ENCODE data around the gene MRPL3.

MRPL3 gene

GRCh38 chr3:131502530-131503319 lies at the start of gene MRPL3:
MRPL3 (minus strand) TSS chr3:131502971; CDS start chr3:131502821, 150 bp downstream.
- Histone ChIP-seq H3K27me3 (no peaks in the 10 kb centered on the region), H3K36me3 (peaks cover 34% of the 10 kb centered on the region), H3K9ac (peak within 1 kb of the TSS; percentile 98), H3K4me2 (peak within 1 kb of the TSS; percentile 80), H3K27ac (peak within 1 kb of the TSS; percentile 97), H3K4me1 (peaks cover 30% of the 10 kb centered on the region), H4K20me1 (no peaks in the 10 kb centered on the region), H3K4me3 (peak within 1 kb of the TSS; percentile 91), H3K9me3 (no peaks in the 10 kb centered on the region)
- no peak for TF ChIP-seq Cebpa-rat (IDR thresholded peaks at IDR 0.05)

GRCh38 chr3:131551761-131552160 lies 49.0 kb upstream of the MRPL3 start:
- H3K36me3 ChIP-seq: no peaks in the 10 kb centered on the region
- no peaks in the 10 kb centered on the region for H4K20me1 ChIP-seq
- no peak for TF ChIP-seq Cebpa-rat (IDR thresholded peaks at IDR 0.05)
- no peaks in the 10 kb centered on the region for H3K9me3 ChIP-seq
- no peaks in the 10 kb centered on the region for H3K4me1 ChIP-seq
- H3K9ac ChIP-seq: no peak overlapping the region
- H3K4me2 ChIP-seq: no peak overlapping the region
- H3K27me3 ChIP-seq: no peaks in the 10 kb centered on the region
- no peak overlapping the region for H3K27ac ChIP-seq
- no peak overlapping the region for H3K4me3 ChIP-seq

DNA sequence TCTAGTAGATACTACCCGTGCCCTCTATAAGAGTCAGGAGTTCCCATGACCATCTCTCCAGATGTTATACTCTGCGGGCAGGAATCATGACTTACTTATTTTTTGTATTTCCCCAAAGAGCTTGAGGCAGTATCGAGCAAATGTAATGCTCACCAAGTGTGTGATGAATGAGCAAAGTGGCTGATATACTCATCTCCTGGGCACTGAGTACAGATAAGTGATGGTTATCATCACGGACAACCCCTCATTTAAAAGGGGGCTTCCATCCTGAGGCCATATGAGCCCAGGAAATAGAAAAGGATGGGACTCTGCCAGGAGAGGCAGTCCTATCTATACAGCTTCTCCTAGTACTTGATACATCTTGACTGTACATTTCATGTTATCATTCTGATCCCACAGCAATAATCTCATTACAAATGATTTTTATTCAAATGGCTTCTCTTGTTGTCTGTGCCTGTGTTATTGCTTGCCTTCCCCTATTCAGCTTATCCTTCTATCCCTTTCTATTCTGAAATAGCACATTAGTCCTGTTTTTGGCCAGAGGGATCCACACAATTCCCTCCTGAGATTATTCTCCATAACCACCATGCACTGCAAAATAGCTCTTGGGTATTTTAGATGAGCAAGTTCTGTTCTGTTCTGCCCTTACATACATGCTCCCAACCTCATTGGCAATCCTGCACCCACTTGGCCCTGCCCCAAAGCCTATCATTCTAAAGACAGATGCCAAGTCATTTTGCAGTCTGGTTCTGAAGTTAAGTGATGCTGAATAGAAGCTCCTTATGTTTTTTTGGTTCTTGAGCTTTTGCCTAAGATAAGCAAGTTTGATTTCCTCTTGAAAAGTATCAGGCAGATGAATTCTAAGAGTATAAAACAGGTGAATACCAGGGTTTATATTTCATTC lies 48.0 kb upstream of the MRPL3 start:
- Histone ChIP-seq H3K4me1 (no peaks in the 10 kb centered on the region), H3K27me3 (no peaks in the 10 kb centered on the region), H3K36me3 (no peaks in the 10 kb centered on the region), H3K9ac (no peak overlapping the region), H3K4me3 (no peak overlapping the region), H3K9me3 (no peaks in the 10 kb centered on the region), H3K4me2 (no peak overlapping the region), H4K20me1 (no peaks in the 10 kb centered on the region), H3K27ac (no peak overlapping the region)
- TF ChIP-seq Cebpa-rat (IDR thresholded peaks at IDR 0.05): no peak

- no peak overlapping the region for H3K4me2 ChIP-seq
- H3K27ac ChIP-seq: no peak overlapping the region
- no peaks in the 10 kb centered on the region for H4K20me1 ChIP-seq
- no peaks in the 10 kb centered on the region for H3K9me3 ChIP-seq
- H3K9ac ChIP-seq: no peak overlapping the region
- H3K27me3 ChIP-seq: no peaks in the 10 kb centered on the region
- no peak overlapping the region for H3K4me3 ChIP-seq
- H3K36me3 ChIP-seq: no peaks in the 10 kb centered on the region
- H3K4me1 ChIP-seq: no peaks in the 10 kb centered on the region
- no peak for TF ChIP-seq Cebpa-rat (IDR thresholded peaks at IDR 0.05)
Measured at GRCh38 chr3:131549340-131549739, 46.6 kb upstream of the MRPL3 start.

DNA sequence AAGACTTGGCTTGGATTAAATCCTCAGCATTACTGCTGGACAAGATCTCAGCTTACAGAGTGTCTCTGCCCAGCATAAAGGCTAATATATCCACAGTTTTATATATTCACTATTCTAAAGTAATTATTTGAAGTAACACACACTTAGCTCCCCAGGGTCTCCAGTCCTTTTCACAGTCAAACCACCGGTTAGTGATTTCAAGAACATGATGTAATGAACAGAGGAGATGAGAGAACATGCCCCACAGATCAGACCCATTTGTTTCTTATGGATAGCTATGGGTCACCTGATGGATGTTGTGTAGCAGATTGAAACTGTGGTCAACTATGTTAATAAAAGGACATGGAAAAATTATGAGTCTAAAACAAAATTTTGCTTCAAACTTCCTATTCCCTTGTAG lies 44.8 kb upstream of the MRPL3 start:
- TF ChIP-seq Cebpa-rat (IDR thresholded peaks at IDR 0.05): no peak
- Histone ChIP-seq H3K4me3 (no peak overlapping the region), H3K4me1 (no peaks in the 10 kb centered on the region)

GRCh38 chr3:131546441-131546840 lies 43.7 kb upstream of the MRPL3 start:
- Histone ChIP-seq H3K27me3 (no peaks in the 10 kb centered on the region), H3K9me3 (no peaks in the 10 kb centered on the region), H3K4me2 (no peak overlapping the region), H3K27ac (no peak overlapping the region), H3K9ac (no peak overlapping the region), H3K36me3 (no peaks in the 10 kb centered on the region), H3K4me1 (no peaks in the 10 kb centered on the region), H4K20me1 (no peaks in the 10 kb centered on the region), H3K4me3 (no peak overlapping the region)
- no peak for TF ChIP-seq Cebpa-rat (IDR thresholded peaks at IDR 0.05)

More for the DNA sequence above, 44.8 kb upstream of the MRPL3 start:
- Histone ChIP-seq H3K27ac (no peak overlapping the region), H3K36me3 (no peaks in the 10 kb centered on the region), H3K4me2 (no peak overlapping the region), H3K9ac (no peak overlapping the region), H3K9me3 (no peaks in the 10 kb centered on the region), H4K20me1 (no peaks in the 10 kb centered on the region), H3K27me3 (no peaks in the 10 kb centered on the region)

DNA sequence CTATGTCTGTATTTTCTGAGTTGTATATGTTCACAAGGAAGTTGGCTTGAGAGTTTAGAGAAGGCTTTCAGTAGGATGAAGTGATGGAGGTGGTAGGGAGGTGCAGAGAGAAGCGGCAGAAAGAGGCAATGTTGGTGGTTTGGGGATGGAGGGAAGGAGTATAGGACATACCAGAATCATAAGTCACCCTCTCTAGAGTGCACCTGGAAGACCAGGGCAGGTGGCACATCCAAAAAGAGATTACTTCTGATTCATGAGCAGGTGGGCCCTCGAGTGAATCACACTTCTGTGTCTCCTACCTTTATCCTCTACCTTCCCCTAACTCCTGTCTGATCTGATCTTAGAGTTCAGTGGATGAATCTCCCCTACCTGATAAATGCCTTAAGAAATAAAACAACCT lies 41.8 kb upstream of the MRPL3 start:
- Histone ChIP-seq H3K27me3 (no peaks in the 10 kb centered on the region), H3K9me3 (no peaks in the 10 kb centered on the region), H3K9ac (no peak overlapping the region), H4K20me1 (no peaks in the 10 kb centered on the region), H3K4me2 (no peak overlapping the region), H3K27ac (no peak overlapping the region), H3K4me3 (no peak overlapping the region), H3K36me3 (no peaks in the 10 kb centered on the region), H3K4me1 (no peaks in the 10 kb centered on the region)
- no peak for TF ChIP-seq Cebpa-rat (IDR thresholded peaks at IDR 0.05)

DNA sequence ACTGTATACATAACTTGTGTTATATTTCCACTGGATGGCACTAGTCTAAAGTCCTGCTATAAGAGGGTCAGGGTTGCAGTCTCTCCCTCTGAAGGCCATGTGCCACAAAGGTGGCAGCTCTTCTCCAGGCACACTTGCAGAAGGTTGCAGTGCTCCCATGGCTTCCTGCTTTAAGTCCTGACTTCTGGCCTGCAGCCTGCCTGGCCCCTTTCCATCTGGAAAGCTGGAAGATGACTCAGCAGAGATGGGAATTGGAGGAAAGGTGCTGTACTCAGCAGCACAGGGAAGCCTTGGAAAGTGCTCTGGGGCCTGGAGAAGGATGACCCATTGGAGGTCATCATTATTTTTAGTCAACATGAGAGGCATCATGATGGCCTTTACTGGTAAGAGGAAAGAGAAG lies 40.9 kb upstream of the MRPL3 start:
- TF ChIP-seq Cebpa-rat (IDR thresholded peaks at IDR 0.05): no peak
- H3K4me3 ChIP-seq: no peak overlapping the region
- no peaks in the 10 kb centered on the region for H3K9me3 ChIP-seq
- H3K9ac ChIP-seq: no peak overlapping the region
- no peaks in the 10 kb centered on the region for H4K20me1 ChIP-seq
- H3K27ac ChIP-seq: no peak overlapping the region
- no peaks in the 10 kb centered on the region for H3K36me3 ChIP-seq
- H3K4me1 ChIP-seq: no peaks in the 10 kb centered on the region
- no peaks in the 10 kb centered on the region for H3K27me3 ChIP-seq
- H3K4me2 ChIP-seq: no peak overlapping the region

DNA sequence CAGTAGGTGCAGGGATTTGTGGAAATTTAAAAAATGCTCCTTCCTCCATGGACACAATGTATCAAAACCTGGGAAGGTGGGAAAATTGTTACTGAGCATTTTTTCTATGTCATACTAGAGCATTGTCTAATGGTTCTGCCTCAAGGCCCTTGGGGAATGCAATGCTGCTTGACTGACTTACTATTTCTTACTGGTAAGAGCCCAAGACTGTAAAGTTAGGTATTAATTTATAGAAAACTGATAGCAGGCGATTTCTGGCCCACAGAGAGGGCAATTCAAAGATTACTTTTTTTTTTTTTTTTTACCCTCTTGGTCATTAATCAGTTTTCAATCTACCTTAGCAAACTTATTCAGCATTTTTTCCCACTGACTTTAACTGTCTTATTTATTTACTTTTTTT lies 38.5 kb upstream of the MRPL3 start:
- Histone ChIP-seq H3K4me2 (no peak overlapping the region), H3K4me1 (no peaks in the 10 kb centered on the region), H3K9ac (no peak overlapping the region), H3K4me3 (no peak overlapping the region), H4K20me1 (no peaks in the 10 kb centered on the region), H3K27me3 (no peaks in the 10 kb centered on the region), H3K9me3 (no peaks in the 10 kb centered on the region), H3K36me3 (no peaks in the 10 kb centered on the region), H3K27ac (no peak overlapping the region)
- no peak for TF ChIP-seq Cebpa-rat (IDR thresholded peaks at IDR 0.05)

DNA sequence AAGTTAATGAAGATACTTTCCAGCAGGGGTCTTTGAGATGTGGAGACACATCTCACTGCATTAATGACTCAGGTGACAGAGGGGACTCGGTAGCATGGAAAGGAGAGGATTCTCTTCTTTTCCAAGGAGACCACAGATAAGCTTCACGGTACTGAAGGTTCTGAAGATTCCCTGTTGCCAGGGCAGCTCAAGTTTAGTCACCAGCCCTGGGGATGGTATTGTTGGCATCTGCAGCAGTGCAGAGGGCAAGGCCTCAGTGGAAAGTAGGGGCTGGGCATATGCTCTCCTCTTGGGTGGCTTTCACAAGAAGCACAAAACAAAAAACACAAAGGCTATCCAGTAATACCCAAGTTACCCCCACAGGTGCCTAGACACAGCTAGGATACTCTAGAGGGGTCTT lies 38.0 kb upstream of the MRPL3 start:
- Histone ChIP-seq H3K4me1 (no peaks in the 10 kb centered on the region), H3K9ac (no peak overlapping the region), H3K4me3 (no peak overlapping the region), H3K36me3 (no peaks in the 10 kb centered on the region), H3K27ac (no peak overlapping the region), H3K9me3 (no peaks in the 10 kb centered on the region), H3K4me2 (no peak overlapping the region), H4K20me1 (no peaks in the 10 kb centered on the region), H3K27me3 (no peaks in the 10 kb centered on the region)
- no peak for TF ChIP-seq Cebpa-rat (IDR thresholded peaks at IDR 0.05)

Data from BLaER1 (cell line).